Endothelial cell (in vitro differentiated cells): Measurements from ENCODE around the gene AK9. TPM values are rescaled to one million over a fixed set of nuclear protein-coding genes. Genes with fewer than 3 reads are reported as not detected.

Experiments
- DNase-seq: peaks from one replicate; pipeline ENCODE4 v3.0.0; 2021; ENCODE audit warnings: low spot score
- H3K27ac Mint-ChIP-seq: one replicate; pipeline ENCODE4 v1.8.0; 2021; ENCODE audit warnings: mixed read lengths, inconsistent platforms; ENCODE audit not compliant: unreplicated experiment
- H3K27me3 Mint-ChIP-seq: one replicate; pipeline ENCODE4 v1.8.0; 2021; ENCODE audit warnings: mild to moderate bottlenecking, moderate library complexity, mixed read lengths, inconsistent platforms; ENCODE audit not compliant: unreplicated experiment
- H3K36me3 Mint-ChIP-seq: one replicate; pipeline ENCODE4 v1.8.0; 2021; ENCODE audit warnings: mild to moderate bottlenecking, low read depth, mixed read lengths, inconsistent platforms; ENCODE audit not compliant: unreplicated experiment
- H3K4me1 Mint-ChIP-seq: one replicate; pipeline ENCODE4 v1.8.0; 2021; ENCODE audit warnings: mild to moderate bottlenecking, mixed read lengths, inconsistent platforms; ENCODE audit not compliant: unreplicated experiment
- H3K4me3 Mint-ChIP-seq: one replicate; pipeline ENCODE4 v1.8.0; 2021; ENCODE audit warnings: mild to moderate bottlenecking, mixed read lengths, inconsistent platforms; ENCODE audit not compliant: unreplicated experiment
- H3K9me3 Mint-ChIP-seq: one replicate; pipeline ENCODE4 v1.8.0; 2021; ENCODE audit warnings: mixed read lengths, inconsistent platforms; ENCODE audit not compliant: unreplicated experiment
- CTCF ChIP-seq: fragments of 200-600 bp; sonication (generic); IDR thresholded peaks from one replicate; pipeline ENCODE4 v1.5.0; 2021; ENCODE audit warnings: antibody characterized with exemption; ENCODE audit not compliant: unreplicated experiment
- total RNA-seq: library from RNA; stranded (reverse); fragmentation: NEBNext Ultra II Directional; extraction: Animal tissue kit (Norgen Biotek cat#: 25700); gene quantifications from one replicate; pipeline ENCODE4 v1.2.1, GENCODE V29; 2021; ENCODE audit not compliant: unreplicated experiment

The AK9 gene
- total RNA-seq, 1 donor from 2014 or later = 3.5 TPM

GRCh38 chr6:109516929-109517328 is 174.1 kb downstream of the AK9 start:
- no peak for DNase-seq
- TF ChIP-seq CTCF = no peak
- Mint-ChIP-seq H3K4me1 (peaks cover 4% of the 10 kb centered on the region), H3K4me3 (no peak overlapping the region), H3K9me3 (no peaks in the 10 kb centered on the region), H3K36me3 (no peaks in the 10 kb centered on the region), H3K27ac (no peak overlapping the region), H3K27me3 (no peaks in the 10 kb centered on the region)

- Mint-ChIP-seq H3K36me3 (peaks cover 3% of the 10 kb centered on the region), H3K27ac (no peak overlapping the region), H3K9me3 (no peaks in the 10 kb centered on the region), H3K4me3 (no peak overlapping the region), H3K4me1 (peaks cover 4% of the 10 kb centered on the region), H3K27me3 (no peaks in the 10 kb centered on the region)
- TF ChIP-seq CTCF = no peak
- no peak for DNase-seq
These were observed 175.1 kb downstream of the AK9 start for GRCh38 chr6:109515781-109516409.

- H3K27ac Mint-ChIP-seq = no peak overlapping the region
- no peak for DNase-seq
- H3K9me3 Mint-ChIP-seq = no peaks in the 10 kb centered on the region
- peaks cover 3% of the 10 kb centered on the region for H3K36me3 Mint-ChIP-seq
- no peak overlapping the region for H3K4me3 Mint-ChIP-seq
- H3K4me1 Mint-ChIP-seq = peaks cover 4% of the 10 kb centered on the region
- no peak for TF ChIP-seq CTCF
- no peaks in the 10 kb centered on the region for H3K27me3 Mint-ChIP-seq
These were observed 176.1 kb downstream of the AK9 start for GRCh38 chr6:109514946-109515345.

GRCh38 chr6:109513571-109514071 is 177.4 kb downstream of the AK9 start:
- peak overlapping the region; percentile 1 for H3K27ac Mint-ChIP-seq
- DNase-seq = no peak
- no peaks in the 10 kb centered on the region for H3K9me3 Mint-ChIP-seq
- H3K4me1 Mint-ChIP-seq = peaks cover 4% of the 10 kb centered on the region
- peaks cover 3% of the 10 kb centered on the region for H3K36me3 Mint-ChIP-seq
- H3K27me3 Mint-ChIP-seq = no peaks in the 10 kb centered on the region
- no peak for TF ChIP-seq CTCF
- H3K4me3 Mint-ChIP-seq = no peak overlapping the region

- Mint-ChIP-seq H3K36me3 (peaks cover 3% of the 10 kb centered on the region), H3K4me3 (no peak overlapping the region), H3K27me3 (peaks cover 2% of the 10 kb centered on the region), H3K4me1 (peaks cover 4% of the 10 kb centered on the region), H3K27ac (no peak overlapping the region), H3K9me3 (no peaks in the 10 kb centered on the region)
- TF ChIP-seq CTCF = no peak
- no peak for DNase-seq
These were observed 178.7 kb downstream of the AK9 start for GRCh38 chr6:109512271-109512817.
